Muscle of back (tissue), 11 donors: ENCODE results near the gene CSTPP1. TPM values are rescaled to one million over a fixed set of nuclear protein-coding genes. Genes with fewer than 3 reads are reported as not detected.

Experiments used
- DNase-seq, 3 donors: peaks; one replicate each; pipeline versions ENCODE4 v3.0.0 to v3.0.0-alpha.2; 2013
- polyA plus RNA-seq, 10 donors: library from polyadenylated mRNA; unstranded; fragments of 120-200 nt; gene quantifications; one replicate each; pipeline ENCODE4 v1.2.1, GENCODE V29; 2013; ENCODE audit not compliant: insufficient read length in 10 of 10

CSTPP1 gene
- polyA plus RNA-seq, 10 donors, result 17.9 to 28.6 (median 20.0) TPM

GRCh38 chr11:47127213-47127612 lies 190.7 kb downstream of the CSTPP1 start:
- DNase-seq, result no peak

DNA sequence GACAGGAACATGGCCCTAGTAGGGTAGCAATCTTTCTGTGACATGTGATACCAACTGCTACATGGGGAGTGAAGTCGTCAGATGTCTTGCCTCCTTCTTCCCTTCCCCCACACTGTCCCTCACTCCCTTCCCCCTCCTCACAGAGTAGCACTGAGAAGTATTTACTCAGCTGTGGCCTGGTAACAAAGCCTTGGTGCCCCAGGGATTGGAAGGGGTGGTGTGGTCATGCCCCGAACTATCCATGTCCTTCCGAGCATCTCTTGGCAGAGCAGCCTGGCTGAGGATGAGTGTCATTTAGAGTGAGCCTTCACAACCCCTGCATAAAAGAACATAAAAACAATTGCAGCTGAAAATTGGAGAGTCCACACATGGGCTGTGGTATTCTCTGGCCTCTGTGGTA lies 194.0 kb downstream of the CSTPP1 start:
- no peak for DNase-seq

DNA sequence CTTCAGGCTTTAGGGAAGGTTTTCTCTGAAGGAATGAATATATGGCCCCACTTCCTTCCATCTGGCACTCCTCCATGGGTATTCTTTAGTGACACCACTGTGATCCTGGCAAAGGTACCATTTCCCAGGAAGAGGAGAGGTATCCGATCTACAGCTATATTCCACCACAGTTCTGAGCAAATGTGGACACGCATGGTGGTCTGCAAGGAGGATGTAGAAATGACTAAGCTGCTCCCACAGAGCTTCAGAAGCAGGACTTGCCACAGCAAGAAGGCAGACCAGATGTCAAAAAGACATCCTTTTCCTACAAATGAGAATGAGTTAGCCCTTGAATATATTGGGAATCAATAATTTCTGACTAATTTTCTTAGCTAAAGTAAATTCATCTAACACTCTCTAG lies 194.6 kb downstream of the CSTPP1 start:
- no peak for DNase-seq

DNA sequence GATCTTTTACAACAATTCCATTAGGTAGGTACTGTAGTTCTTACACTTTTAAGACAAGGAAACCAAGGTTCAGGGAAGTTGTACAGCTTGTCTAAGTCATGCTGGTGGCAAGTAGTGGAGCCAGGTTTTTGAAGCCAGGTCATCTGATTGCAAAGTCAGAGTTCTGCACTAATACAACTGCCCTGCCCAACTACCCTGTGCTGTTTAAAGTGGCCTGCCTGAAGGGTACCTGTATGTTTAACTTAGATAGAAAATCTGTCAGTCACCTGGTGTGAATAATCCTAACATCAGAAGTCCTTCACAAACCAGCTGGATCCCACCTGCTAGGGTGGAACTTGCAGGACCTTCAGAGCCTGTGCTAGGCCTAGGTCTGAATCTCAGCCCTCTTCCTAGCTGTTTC lies 195.9 kb downstream of the CSTPP1 start:
- no peak for DNase-seq

DNA sequence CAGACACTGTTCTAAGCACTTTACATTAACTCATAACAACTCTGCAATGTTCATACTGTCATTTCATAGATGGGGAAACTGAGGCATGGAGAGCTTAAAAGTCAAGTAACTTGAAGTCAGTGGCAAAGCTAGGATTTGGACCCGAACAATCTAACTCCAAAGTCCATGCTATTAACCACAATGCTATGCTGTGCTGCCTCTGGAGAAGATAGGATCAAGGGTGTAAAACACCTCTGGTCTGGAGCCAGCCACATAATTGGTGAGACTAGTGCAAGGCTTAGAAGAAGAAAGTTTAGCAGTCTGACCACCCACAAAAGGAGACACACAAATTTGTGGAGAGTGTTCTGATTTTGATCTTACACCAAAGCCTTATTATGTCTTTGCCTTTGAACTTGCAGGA lies 196.4 kb downstream of the CSTPP1 start:
- no peak for DNase-seq

GRCh38 chr11:47136327-47136726 lies 199.8 kb downstream of the CSTPP1 start:
- no peak for DNase-seq

DNA sequence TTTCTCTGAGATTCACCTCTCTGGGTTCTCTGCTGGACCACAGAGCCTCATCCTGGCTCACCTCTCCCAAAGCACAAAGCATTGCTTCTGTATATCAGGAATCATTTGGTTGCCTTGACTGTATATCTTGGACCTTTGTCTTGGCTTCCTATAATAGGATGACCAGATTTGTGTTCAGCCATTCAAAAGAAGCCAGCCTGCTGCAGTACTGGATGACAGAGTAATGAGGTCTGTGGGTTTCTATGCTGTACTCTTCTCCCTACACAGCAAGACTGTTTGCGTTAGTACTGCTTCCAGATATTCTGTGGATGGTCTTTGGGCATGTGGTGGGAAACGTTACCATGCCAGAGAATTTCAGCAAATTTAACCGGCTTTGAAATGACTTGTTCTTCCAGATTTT lies 200.4 kb downstream of the CSTPP1 start:
- DNase-seq, result no peak

DNA sequence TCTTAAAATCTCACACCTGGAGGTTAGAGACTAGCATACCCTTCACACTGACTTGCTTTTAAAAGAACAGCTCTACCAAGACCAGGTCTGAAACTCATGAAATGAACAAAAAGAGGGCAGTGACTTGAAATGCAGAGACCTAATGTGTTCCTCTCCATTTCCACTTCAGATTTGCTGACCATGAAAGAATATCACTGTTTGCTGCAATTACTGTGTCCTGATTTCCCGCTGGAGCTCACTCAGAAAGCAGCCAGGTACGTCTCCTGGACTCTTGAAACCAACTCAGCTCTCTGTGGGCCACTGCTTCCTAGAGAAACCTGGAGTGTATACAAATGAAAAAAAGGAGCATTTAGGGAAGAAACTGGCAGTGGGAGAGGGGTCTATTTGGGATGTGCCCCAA lies 200.9 kb downstream of the CSTPP1 start:
- no peak for DNase-seq

- no peak for DNase-seq
Observed at GRCh38 chr11:47139878-47140277, 203.3 kb downstream of the CSTPP1 start.

DNA sequence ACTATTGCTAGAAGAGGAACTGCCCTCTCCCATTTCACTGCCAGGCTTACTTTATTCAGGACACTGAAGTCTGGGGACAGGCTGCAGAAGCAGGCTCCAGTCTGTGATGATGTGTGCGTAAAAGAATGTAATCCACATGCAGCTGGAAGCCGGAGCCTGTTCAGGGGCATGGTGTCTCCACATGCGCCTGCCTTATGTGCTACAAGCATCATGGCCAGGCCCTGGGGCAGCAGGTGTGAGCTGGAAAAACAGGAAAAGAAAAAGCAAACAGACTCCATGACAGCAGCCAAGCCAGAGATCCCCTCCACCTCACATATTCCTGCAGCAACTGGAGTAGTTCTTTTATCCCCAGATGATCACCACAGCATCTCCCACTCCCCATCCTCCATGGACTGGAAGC lies 206.8 kb downstream of the CSTPP1 start:
- DNase-seq, result peak; percentile 73 to 91 (median 79)

DNA sequence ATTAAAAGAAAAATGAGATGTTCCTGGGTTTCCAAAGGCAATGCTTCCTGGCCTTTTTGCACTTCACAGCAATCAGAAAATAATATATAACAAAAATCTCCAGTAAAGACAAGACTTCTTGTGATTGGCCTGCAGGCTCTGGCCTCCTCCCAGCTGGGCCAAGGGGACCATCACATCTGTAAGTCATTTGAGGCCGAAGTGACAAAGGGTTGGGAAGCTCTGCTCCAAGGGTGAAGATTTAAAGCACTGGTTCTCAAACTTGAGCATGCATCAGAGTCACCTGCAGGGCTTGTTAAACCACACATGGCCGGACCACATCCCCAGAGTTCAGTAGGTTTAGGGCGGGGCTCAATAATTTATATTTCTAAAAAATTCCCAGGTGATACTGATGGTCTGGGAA lies 208.0 kb downstream of the CSTPP1 start:
- DNase-seq, result peak in 2 of 3 donors; percentile 64 to 77

- no peak for DNase-seq
Observed at GRCh38 chr11:47147250-47147649, 210.7 kb downstream of the CSTPP1 start.

DNA sequence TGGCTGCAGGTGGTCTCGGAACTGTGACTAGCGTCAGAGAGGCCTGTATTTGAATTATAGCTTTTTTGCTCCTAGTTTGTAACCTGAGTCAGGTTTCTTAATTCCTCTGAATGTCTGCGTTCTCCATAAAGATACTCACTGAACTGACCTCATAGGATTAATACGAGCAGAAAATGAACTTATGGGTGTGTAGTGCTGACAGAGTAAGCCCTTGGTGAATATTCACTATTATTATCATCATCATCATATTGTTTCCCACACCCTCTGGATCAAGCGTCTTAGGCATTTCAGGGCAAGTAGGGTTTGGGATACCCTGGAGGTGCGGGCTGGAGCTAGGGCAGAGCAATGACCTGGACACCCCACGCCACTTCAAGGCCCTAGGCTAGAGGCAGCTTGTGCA lies 211.1 kb downstream of the CSTPP1 start:
- DNase-seq, result no peak

GRCh38 chr11:47148270-47148669 lies 211.7 kb downstream of the CSTPP1 start:
- DNase-seq, result no peak

DNA sequence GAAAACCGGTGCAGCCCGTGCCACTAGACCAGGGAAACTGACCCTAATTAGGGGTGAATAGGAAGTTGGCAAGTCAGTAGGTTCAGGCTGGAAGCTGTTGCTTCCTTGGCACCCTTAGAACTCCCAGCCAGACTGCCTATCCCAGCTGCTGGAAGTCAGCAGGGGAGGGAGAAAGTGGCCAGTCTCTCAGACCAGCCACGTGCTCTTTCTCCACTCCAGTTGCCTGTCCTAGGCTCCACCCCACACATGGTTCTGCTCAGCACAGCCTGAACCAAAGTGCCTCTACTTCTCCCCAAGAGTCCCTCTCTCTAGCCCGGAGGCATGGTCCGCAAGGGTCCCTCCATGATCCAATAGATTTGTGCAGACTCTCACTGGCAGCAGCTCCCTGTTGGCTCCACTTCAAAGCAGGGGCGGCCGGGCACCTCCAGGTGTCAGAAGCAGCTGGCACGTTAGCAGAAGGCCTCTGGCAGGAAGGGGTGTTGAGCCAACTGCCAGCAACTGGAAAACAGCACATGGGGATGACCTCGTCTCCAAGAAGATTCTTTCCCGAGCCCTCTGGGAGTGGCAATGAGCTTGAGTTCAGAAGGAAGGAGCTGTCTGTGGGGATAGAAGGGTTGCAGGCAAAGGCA lies 212.5 kb downstream of the CSTPP1 start:
- peak in 1 of 3 donors; percentile 56 for DNase-seq

DNA sequence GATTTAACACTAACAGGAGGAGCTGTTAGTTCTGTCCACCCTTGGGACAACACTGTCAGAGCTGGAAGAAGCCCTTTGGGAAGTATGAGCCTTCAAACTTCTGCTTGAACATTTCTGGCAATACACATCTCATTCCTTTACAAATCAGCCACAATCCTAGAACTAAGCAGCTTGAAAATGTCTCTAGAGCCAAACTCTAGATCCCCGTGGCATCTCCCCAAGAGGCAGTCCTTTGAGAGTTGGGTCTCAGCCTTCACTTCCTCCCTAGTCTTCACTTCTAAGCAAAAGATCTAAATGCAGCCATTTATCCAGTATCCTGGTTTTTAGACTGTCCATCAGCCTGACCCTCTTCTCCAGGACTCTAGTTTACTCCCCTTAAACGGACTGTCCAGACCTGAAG lies 213.2 kb downstream of the CSTPP1 start:
- DNase-seq, result no peak

DNA sequence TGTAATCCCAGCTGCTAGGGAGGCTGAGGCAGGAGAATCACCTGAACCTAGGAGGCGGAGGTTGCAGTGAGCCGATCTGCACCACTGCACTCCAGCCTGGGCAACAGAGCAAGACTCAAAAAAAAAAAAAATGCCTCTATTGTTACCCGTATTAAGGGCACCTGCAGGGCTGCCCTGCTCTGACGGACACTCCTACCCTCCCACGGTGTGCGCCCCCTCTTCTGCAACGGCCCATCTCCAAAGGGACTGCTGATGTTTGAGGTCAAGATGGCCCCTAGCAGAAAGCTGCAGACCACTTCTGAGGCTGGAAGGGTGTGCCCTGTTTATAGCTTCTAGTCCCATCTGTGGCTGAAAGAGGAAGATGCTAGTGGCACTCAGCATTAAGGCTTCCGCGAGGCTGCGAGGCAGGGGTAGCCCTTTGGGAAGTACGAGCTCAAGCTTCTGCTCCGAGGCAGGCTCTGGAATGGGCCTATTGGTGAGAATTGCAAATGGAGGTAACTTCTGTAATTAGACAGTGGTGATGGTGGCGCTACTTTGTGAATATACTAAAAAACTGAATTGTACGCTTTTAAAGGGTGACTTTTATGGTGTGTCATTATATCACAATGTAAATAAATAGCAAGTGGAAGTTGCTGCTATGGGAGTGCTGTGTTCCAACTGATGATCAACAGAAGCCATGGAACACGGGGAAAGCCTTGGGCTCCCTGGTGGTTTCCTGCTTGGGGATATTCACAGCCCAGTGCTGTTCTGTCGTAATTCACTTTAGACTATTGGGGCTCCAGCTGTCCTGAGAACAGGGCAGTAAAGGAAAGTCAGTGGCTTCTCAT lies 215.8 kb downstream of the CSTPP1 start:
- no peak for DNase-seq

GRCh38 chr11:47152953-47153950 lies 216.7 kb downstream of the CSTPP1 start:
- DNase-seq, result peak; percentile 83 to 94 (median 91)

GRCh38 chr11:47154616-47155570 lies 218.3 kb downstream of the CSTPP1 start:
- DNase-seq, result no peak

GRCh38 chr11:47155879-47156278 lies 219.3 kb downstream of the CSTPP1 start:
- DNase-seq, result no peak

- no peak for DNase-seq
Observed at GRCh38 chr11:47156333-47156732, 219.8 kb downstream of the CSTPP1 start.
